ENCODE measurements around the gene TRMT13. TPM values are rescaled to one million over a fixed set of nuclear protein-coding genes. Genes with fewer than 3 reads are reported as not detected.

Gene TRMT13
- total and polyA plus RNA-seq, 2 donors (not counting 3 experiments of a cell fraction or from before 2014, with no cell fraction given) = 2.9 to 14.1 TPM

DNA sequence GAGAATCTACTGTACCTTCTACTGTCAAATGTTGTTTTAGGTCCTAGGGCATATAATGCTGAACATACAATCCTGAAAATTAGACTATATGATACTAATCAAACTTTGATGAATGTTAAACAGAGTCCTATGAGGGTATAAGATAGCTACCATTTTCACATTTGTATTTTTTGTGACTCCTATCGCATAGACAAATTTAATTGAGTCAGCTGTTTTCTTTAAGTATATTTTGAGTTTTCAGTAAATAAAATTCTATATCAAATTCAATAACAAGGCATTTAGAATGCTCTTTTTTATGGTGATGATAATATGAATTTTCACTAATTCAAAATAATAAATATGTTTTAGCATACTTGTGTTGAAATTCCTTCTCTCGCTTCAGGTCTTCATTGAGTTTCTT lies 35.1 kb downstream of the TRMT13 start:
- peaks cover 2% of the 10 kb centered on the region for H3K9me1 ChIP-seq (replicated peaks; ENCODE audit: control insufficient read depth, extremely low read depth, insufficient read depth, low read length)
- H3K4me3 ChIP-seq (replicated peaks in 1 of 3; ENCODE audit: insufficient read depth in 1 of 3, low read depth in 1 of 3, low read length in 3 of 3) = no peak overlapping the region
- no peaks in the 10 kb centered on the region for H3K27me3 ChIP-seq (ENCODE audit: control insufficient read depth in 2 of 2, insufficient read depth in 2 of 2, low read length in 2 of 2)
- no TSS peak for BruUV-seq (replicated peaks)
- H4K20me1 ChIP-seq (replicated peaks; ENCODE audit: control insufficient read depth, extremely low read depth, insufficient read depth, low read length) = no peaks in the 10 kb centered on the region
- no peaks in the 10 kb centered on the region for H3K4me1 ChIP-seq (ENCODE audit: control insufficient read depth, extremely low read depth, insufficient read depth, low read length)
- H2AFZ ChIP-seq (ENCODE audit: low read depth, low read length) = no peak overlapping the region
- POLR2A ChIA-PET = no interaction called here
- intact Hi-C loops (cut with micrococcal nuclease) (loop anchor here (10.0 kb wide), 1 partner anchor 57 kb away; no protein-coding TSS in a partner anchor), dilution Hi-C loops (cut with MboI; ENCODE audit: extremely low pct_ligation_motif_present, low sequenced_read_pairs) (no loop called here)
- H3K9me3 ChIP-seq (replicated peaks; ENCODE audit: control insufficient read depth, insufficient read depth, low read length) = no peaks in the 10 kb centered on the region
- no peak overlapping the region for H3K27ac ChIP-seq (ENCODE audit: insufficient read depth, low read depth, low read length)
- FAIRE-seq = no peak
- H3K9ac ChIP-seq (replicated peaks; ENCODE audit: extremely low read depth, insufficient read depth, low read length) = no peak overlapping the region
- no peaks in the 10 kb centered on the region for H3K79me2 ChIP-seq (ENCODE audit: control insufficient read depth, insufficient read depth, low read length)
- H3K36me3 ChIP-seq (ENCODE audit: control insufficient read depth in 2 of 2, extremely low read depth in 1 of 2, insufficient read depth in 2 of 2, low read length in 2 of 2) = no peaks in the 10 kb centered on the region
- no peak for DNase-seq (ENCODE audit: low read depth, low spot score)
- H3K4me2 ChIP-seq (ENCODE audit: insufficient read depth, low read length) = no peak overlapping the region
- CTCF ChIA-PET = no interaction called here
- TF ChIP-seq POLR2A (IDR thresholded peaks at IDR 0.05; ENCODE audit: low read depth, low read length) = no peak
- TF ChIP-seq, protein P1, sequence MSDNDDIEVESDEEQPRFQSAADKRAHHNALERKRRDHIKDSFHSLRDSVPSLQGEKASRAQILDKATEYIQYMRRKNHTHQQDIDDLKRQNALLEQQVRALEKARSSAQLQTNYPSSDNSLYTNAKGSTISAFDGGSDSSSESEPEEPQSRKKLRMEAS (IDR thresholded peaks at IDR 0.05; ENCODE audit: insufficient read depth, insufficient read length) = no peak

DNA sequence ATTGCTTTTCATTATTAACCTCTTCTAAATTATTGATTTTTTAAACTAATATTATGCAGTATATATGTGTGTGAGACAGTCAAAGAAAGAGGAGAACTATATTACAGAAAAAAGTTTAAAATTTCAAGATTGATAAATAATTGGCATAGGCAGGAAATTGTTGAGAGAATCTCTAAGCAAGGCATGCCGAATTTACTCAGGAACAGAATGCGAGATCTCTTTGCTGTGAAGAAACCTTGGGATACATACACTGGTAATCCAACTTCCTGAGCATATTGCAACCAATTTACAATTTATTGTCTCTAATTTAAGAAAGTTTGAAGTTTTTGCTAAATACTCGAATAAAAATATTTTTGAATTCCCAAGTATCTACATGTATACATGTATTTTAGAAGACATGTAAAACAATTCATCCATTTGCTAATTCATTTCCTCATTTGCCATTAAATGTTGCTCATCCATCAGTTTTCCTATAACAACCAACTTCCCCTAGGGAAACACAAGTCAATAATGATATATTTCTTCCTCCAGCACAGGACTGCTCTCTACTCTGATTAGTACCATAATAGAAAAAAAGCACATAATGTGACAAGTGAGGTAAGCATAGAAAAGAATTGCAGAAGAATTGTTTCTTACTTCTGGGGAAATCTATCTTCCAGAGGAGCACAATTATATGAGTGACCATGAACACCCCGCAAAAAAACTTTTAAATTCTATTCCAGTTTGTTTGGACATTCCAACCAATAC lies 44.5 kb downstream of the TRMT13 start:
- Histone ChIP-seq H4K20me1 (replicated peaks; ENCODE audit: control insufficient read depth, extremely low read depth, insufficient read depth, low read length) (no peaks in the 10 kb centered on the region), H3K4me3 (replicated peaks in 1 of 3; ENCODE audit: insufficient read depth in 1 of 3, low read depth in 1 of 3, low read length in 3 of 3) (no peak overlapping the region), H3K9me3 (replicated peaks; ENCODE audit: control insufficient read depth, insufficient read depth, low read length) (no peaks in the 10 kb centered on the region), H2AFZ (ENCODE audit: low read depth, low read length) (no peak overlapping the region), H3K27ac (ENCODE audit: insufficient read depth, low read depth, low read length) (no peak overlapping the region), H3K9me1 (replicated peaks; ENCODE audit: control insufficient read depth, extremely low read depth, insufficient read depth, low read length) (no peaks in the 10 kb centered on the region), H3K4me2 (ENCODE audit: insufficient read depth, low read length) (no peak overlapping the region), H3K27me3 (ENCODE audit: control insufficient read depth in 2 of 2, insufficient read depth in 2 of 2, low read length in 2 of 2) (no peaks in the 10 kb centered on the region), H3K9ac (replicated peaks; ENCODE audit: extremely low read depth, insufficient read depth, low read length) (no peak overlapping the region), H3K79me2 (ENCODE audit: control insufficient read depth, insufficient read depth, low read length) (no peaks in the 10 kb centered on the region), H3K4me1 (ENCODE audit: control insufficient read depth, extremely low read depth, insufficient read depth, low read length) (no peaks in the 10 kb centered on the region), H3K36me3 (ENCODE audit: control insufficient read depth in 2 of 2, extremely low read depth in 1 of 2, insufficient read depth in 2 of 2, low read length in 2 of 2) (no peaks in the 10 kb centered on the region)
- no TSS peak for BruUV-seq (replicated peaks)
- intact Hi-C loops (cut with micrococcal nuclease) = no loop called here
- ChIA-PET CTCF (interaction anchor here (1.3 kb wide), 1 partner anchor 19 kb away, joined by 4 read pairs; no protein-coding TSS in a partner anchor), POLR2A (no interaction called here)
- FAIRE-seq (no peak), DNase-seq (ENCODE audit: low read depth, low spot score) (no peak)
- TF ChIP-seq GATA2 (IDR thresholded peaks at IDR 0.05; ENCODE audit: insufficient read depth, insufficient read length, low read depth, low read length) (no peak), POLR2AphosphoS5 (IDR thresholded peaks at IDR 0.05; ENCODE audit: insufficient read depth, low read depth, low read length) (no peak), EZH2 (IDR thresholded peaks at IDR 0.05; ENCODE audit: borderline replicate concordance, low read depth, low read length, severe bottlenecking) (no peak), POLR2A (IDR thresholded peaks at IDR 0.05; ENCODE audit: low read depth, low read length) (no peak), FOS (IDR thresholded peaks at IDR 0.05; ENCODE audit: borderline replicate concordance, insufficient read depth, low read length) (no peak), MYC (IDR thresholded peaks at IDR 0.05; ENCODE audit: low read depth, low read length) (no peak), JUN (IDR thresholded peaks at IDR 0.05; ENCODE audit: borderline replicate concordance, insufficient read depth, insufficient read length, low read depth) (no peak)
- TF ChIP-seq, protein P1 (IDR thresholded peaks at IDR 0.05; ENCODE audit: insufficient read depth, insufficient read length) = no peak
- TF ChIP-seq, protein P2, sequence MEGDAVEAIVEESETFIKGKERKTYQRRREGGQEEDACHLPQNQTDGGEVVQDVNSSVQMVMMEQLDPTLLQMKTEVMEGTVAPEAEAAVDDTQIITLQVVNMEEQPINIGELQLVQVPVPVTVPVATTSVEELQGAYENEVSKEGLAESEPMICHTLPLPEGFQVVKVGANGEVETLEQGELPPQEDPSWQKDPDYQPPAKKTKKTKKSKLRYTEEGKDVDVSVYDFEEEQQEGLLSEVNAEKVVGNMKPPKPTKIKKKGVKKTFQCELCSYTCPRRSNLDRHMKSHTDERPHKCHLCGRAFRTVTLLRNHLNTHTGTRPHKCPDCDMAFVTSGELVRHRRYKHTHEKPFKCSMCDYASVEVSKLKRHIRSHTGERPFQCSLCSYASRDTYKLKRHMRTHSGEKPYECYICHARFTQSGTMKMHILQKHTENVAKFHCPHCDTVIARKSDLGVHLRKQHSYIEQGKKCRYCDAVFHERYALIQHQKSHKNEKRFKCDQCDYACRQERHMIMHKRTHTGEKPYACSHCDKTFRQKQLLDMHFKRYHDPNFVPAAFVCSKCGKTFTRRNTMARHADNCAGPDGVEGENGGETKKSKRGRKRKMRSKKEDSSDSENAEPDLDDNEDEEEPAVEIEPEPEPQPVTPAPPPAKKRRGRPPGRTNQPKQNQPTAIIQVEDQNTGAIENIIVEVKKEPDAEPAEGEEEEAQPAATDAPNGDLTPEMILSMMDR (IDR thresholded peaks at IDR 0.05; ENCODE audit: extremely low read depth in 1 of 2, insufficient read depth in 1 of 2, low read depth in 1 of 2, low read length in 2 of 2) = no peak
- dilution Hi-C loops (cut with MboI; ENCODE audit: extremely low pct_ligation_motif_present, low sequenced_read_pairs) = no loop called here
